GM10248 (cell line): Measurements from ENCODE around the gene TDRD12.
"Not testable (repeated sequence)": the region's sequence is repeated elsewhere in the genome, so short reads cannot be mapped to it uniquely, and the experiment has no call there.

Source experiments
- CTCF ChIA-PET: fragments of 300-600 bp; sonication (Branson Sonifier 250); formaldehyde crosslinking; extraction: SDS; loops from one replicate; lab custom pipeline; 2021; ENCODE audit warnings: antibody characterized with exemption; lab: Yijun Ruan, JAX
- POLR2A ChIA-PET: fragments of 350-650 bp; sonication (Branson Sonifier 250); formaldehyde crosslinking; extraction: SDS; loops from one replicate; lab custom pipeline; 2020; ENCODE audit warnings: antibody characterized with exemption; lab: Yijun Ruan, JAX
- DNase-seq: peaks from one replicate; pipeline ENCODE4 v3.0.0; 2012; ENCODE audit errors: extremely low spot score
- TF ChIP-seq, protein P1 (sequence below): IDR thresholded peaks from 2 replicates; pipeline ENCODE4 v1.5.1; 2012; ENCODE audit warnings: mild to moderate bottlenecking, low read depth; ENCODE audit errors: extremely low read depth, missing control alignments, control extremely low read depth

TDRD12 gene

DNA sequence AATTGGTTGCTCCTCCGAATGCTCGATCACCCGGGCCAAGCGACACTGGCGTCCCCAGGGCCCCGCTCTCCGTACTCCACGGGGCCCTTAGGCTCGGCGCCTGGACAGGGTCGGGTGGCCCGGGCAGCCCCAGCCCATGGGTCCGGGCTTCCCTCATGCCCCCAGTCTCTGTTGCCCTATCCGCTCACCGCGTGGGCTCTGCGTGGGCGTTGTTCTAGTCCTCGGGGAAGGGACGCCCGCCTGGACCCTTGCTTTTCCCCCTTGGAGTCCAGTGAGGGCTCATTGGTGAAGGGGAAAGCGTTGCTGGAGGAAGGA, 1.3 kb downstream of the TDRD12 start:
- TF ChIP-seq, protein P1, sequence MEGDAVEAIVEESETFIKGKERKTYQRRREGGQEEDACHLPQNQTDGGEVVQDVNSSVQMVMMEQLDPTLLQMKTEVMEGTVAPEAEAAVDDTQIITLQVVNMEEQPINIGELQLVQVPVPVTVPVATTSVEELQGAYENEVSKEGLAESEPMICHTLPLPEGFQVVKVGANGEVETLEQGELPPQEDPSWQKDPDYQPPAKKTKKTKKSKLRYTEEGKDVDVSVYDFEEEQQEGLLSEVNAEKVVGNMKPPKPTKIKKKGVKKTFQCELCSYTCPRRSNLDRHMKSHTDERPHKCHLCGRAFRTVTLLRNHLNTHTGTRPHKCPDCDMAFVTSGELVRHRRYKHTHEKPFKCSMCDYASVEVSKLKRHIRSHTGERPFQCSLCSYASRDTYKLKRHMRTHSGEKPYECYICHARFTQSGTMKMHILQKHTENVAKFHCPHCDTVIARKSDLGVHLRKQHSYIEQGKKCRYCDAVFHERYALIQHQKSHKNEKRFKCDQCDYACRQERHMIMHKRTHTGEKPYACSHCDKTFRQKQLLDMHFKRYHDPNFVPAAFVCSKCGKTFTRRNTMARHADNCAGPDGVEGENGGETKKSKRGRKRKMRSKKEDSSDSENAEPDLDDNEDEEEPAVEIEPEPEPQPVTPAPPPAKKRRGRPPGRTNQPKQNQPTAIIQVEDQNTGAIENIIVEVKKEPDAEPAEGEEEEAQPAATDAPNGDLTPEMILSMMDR, result no peak
- no peak for DNase-seq
- ChIA-PET CTCF (no interaction called here), POLR2A (no interaction called here)

DNA sequence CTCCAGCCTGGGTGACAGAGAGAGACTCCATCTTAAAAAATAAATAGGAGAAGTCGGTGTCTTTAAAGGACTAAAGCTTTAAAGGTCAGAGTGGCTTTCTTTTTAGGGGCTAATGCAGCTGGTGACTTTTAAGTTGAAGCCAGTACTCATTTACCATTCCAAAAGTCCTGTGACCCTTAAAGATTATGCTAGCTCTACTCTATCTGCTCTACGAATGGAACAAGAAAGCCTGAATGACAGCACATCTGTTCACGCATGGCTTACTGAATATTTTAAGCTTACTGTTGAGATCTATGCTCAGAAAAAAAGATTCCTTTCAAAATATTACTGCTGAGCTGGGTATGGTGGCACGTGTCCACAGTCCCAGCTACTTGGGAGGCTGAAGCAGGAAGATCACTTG, 16.4 kb downstream of the TDRD12 start:
- ChIA-PET POLR2A (no interaction called here), CTCF (interaction anchor here (1.0 kb wide), 1 partner anchor 12 kb away, joined by 3 read pairs; no protein-coding TSS in a partner anchor)
- no peak for DNase-seq
- TF ChIP-seq, protein P1, result no peak

DNA sequence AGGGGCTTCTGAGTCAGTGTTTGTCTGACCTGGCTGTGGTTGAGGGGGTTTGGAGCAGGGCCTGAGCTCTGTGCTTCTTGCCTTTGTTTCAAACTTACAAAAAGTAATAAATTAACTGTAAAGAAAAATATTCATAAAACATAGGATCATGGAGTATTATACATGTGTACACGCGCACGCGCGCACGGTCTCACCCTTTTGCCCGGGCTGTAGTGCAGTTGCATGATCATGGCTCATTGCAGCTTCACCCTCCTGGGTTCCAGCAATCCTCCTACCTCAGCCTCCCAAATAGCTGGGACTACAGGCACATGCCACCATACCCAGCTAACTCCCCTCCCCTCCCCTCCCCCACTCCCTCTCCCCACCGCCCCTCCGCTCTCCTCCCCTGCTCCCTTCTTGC, 23.5 kb downstream of the TDRD12 start:
- POLR2A ChIA-PET, result interaction anchor here (0.6 kb wide), 1 partner anchor 39 kb away, joined by 5 read pairs; no protein-coding TSS in a partner anchor

DNA sequence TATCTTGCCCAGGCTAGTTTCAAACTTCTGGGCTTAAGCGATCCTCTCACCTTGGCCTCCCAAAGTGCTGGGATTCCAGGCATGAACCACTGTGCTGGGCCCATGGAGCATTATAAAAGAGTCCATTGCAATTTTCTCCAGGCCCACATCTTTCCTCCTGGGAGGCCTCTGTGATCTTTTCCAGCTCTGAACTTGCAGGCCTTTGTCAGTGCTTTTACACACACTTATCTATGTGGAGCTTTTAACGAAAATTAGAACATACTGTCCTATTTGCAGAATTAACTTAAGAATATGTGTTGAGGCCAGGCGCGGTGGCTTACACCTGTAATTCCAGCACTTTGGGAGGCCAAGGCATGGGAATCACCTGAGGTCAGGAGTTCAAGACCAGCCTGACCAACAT, 23.9 kb downstream of the TDRD12 start:
- DNase-seq, result no peak
- ChIA-PET POLR2A (no interaction called here), CTCF (no interaction called here)
- TF ChIP-seq, protein P1, result no peak

More for the DNA sequence above, 23.5 kb downstream of the TDRD12 start:
- CTCF ChIA-PET, result no interaction called here
- no peak for DNase-seq
- TF ChIP-seq, protein P1, result no peak

DNA sequence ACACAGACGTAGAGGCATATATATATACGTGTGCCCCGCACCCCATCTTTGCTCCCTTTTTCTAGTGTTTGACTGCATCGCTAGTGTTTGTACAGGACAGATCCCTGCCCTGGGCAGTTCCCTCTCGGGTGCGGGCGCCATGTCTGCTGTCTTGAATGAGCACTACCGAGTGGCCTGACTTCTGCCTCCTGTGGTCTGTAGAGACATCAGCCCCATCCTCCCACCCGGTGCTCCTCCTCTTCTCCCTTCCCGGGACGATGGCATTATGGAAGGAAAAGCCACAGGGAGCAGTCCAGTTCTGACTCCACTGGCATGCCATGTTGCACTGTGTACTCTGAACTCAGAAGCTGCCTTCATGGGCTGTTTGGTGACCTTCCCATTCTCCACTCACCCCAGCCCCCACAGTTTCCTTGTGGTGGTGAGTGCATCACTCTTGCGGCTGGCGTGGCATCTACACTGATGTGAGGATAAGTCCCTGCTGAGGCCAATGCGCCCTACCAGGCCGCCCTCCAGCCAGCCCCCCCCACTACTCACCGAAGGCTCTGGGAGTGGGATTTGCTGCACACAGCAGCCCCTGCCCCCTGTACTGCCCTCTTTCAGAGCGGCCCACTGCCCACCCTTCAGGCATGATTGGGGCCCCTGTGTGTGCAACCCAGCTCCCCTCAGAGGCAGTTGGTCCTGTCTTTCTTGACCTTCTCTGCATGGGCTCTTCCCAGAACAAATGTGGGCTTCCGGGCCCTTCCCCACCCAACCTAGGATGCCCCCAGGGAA, 25.2 kb downstream of the TDRD12 start:
- TF ChIP-seq, protein P1, result no peak
- ChIA-PET POLR2A (no interaction called here), CTCF (no interaction called here)
- DNase-seq, result no peak

DNA sequence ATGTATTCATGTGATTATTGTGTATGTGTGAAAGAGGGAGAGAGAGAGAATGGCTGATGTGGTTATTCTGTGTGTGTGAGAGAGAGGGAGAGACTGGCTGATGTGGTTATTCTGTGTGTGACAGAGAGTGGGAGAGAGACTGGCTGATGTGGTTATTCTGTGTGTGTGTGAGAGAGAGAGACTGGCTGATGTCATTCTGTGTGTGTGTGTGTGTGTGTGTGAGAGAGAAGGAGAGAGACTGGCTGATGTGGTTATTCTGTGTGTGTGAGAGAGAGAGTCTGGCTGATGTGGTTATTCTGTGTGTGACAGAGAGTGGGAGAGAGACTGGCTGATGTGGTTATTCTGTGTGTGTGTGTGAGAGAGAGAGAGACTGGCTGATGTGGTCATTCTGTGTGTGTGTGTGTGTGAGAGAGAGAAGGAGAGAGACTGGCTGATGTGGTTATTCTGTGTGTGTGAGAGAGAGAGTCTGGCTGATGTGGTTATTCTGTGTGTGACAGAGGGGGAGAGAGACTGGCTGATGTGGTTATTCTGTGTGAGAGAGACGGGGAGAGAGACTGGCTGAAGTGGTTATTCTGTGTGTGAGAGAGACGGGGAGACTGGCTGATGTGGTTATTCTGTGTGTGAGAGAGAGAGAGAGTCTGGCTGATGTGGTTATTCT, 26.2 kb downstream of the TDRD12 start:
- DNase-seq, CTCF ChIA-PET, POLR2A ChIA-PET: not testable (repeated sequence)

DNA sequence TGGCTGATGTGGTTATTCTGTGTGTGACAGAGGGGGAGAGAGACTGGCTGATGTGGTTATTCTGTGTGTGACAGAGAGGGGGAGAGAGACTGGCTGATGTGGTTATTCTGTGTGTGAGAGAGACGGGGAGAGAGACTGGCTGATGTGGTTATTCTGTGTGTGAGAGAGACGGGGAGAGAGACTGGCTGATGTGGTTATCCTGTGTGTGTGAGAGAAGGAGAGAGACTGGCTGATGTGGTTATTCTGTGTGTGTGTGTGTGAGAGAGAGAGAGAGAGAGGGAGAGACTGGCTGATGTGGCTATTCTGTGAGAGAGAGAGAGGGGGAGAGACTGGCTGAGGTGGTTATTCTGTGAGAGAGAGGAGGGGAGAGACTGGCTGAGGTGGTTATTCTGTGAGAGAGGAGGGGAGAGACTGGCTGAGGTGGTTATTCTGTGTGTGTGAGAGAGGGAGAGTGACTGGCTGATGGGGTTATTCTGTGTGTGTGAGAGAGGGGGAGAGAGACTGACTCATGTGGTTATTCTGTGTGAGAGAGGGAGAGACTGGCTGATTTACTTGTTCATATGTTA, 27.1 kb downstream of the TDRD12 start:
- DNase-seq, CTCF ChIA-PET, POLR2A ChIA-PET: not testable (repeated sequence)
